GM12878 (cell line): ENCODE measurements around the gene GPR137B. TPM values are rescaled to one million over a fixed set of nuclear protein-coding genes. Genes with fewer than 3 reads are reported as not detected.
A peak's percentile ranks its signal among the peaks of the same experiment; 100 is the strongest.
"Not testable (repeated sequence)": the region's sequence is repeated elsewhere in the genome, so short reads cannot be mapped to it uniquely, and the experiment has no call there.

Experiments
- ATAC-seq: fragments of 200-7000 bp; cut with Tn5 transposase; 3 replicates; pipeline ENCODE4 v1.9.1; 2020; ENCODE audit warnings: mild to moderate bottlenecking, moderate library complexity
- BruUV-seq: library from RNA; stranded (reverse); fragments of 400-500 nt; replicated peaks from 2 replicates; lab custom pipeline; 2021; lab: Mats Ljungman, UMichigan
- CTCF ChIA-PET: fragments of 300-600 bp; sonication (Branson Sonifier 250); formaldehyde crosslinking; extraction: SDS; loops from one replicate; lab custom pipeline; 2021; ENCODE audit warnings: inconsistent platforms; lab: Yijun Ruan, JAX
- POLR2A ChIA-PET: fragments of 350-600 bp; formaldehyde crosslinking; extraction: SDS; loops from one replicate; lab custom pipeline; 2021; ENCODE audit warnings: inconsistent platforms; lab: Charles Lee
- RAD21 ChIA-PET: fragments of 300-600 bp; sonication (Branson Sonifier 250); formaldehyde crosslinking; loops from one replicate; lab custom pipeline; 2023; ENCODE audit warnings: antibody characterized with exemption; ENCODE audit not compliant: unreplicated experiment; lab: Charles Lee
- SMC1A ChIA-PET: fragments of 300-600 bp; sonication (Branson Sonifier 250); formaldehyde crosslinking; loops from one replicate; lab custom pipeline; 2023; ENCODE audit not compliant: unreplicated experiment, uncharacterized antibody; lab: Charles Lee
- DNase-seq: peaks from one replicate; pipeline ENCODE4 v3.0.0-alpha.2; 2011; ENCODE audit warnings: low read depth, low spot score
- FAIRE-seq: peaks from 3 replicates; lab custom pipeline; 2011; peaks lifted over from hg19 to GRCh38; lab: Jason Lieb, UNC
- H2AFZ ChIP-seq: 2 replicates; pipeline ENCODE4 v1.6.0; 2011; ENCODE audit warnings: low read depth, low read length, control low read depth; ENCODE audit not compliant: control insufficient read depth
- H3K27ac ChIP-seq: 2 replicates; pipeline ENCODE4 v1.5.1; 2011; ENCODE audit warnings: control low read depth; ENCODE audit not compliant: control insufficient read depth, insufficient read depth
- H3K27me3 ChIP-seq, 2 experiments: replicated peaks in 1 of 2; 2 replicates each; pipeline versions ENCODE4 v1.6.0 to v1.6.1; 2011; ENCODE audit warnings: low read length in 1 of 2; ENCODE audit not compliant: control insufficient read depth in 2 of 2, insufficient read depth in 2 of 2
- H3K36me3 ChIP-seq, 2 experiments: 2 replicates each; pipeline ENCODE4 v1.5.1; 2011; ENCODE audit warnings: low read length in 1 of 2; ENCODE audit not compliant: control insufficient read depth in 2 of 2, insufficient read depth in 2 of 2
- H3K4me1 ChIP-seq: 2 replicates; pipeline ENCODE4 v1.6.1; 2011; ENCODE audit warnings: mild to moderate bottlenecking, low read length, moderate library complexity, mixed read lengths; ENCODE audit not compliant: control insufficient read depth, insufficient read depth
- H3K4me2 ChIP-seq: 2 replicates; pipeline ENCODE4 v1.6.0; 2011; ENCODE audit warnings: control low read depth; ENCODE audit not compliant: control insufficient read depth, insufficient read depth
- H3K4me3 ChIP-seq: fragments of 200-600 bp; sonication (generic); 2 replicates; pipeline ENCODE4 v1.5.1; 2016
- H3K79me2 ChIP-seq: 2 replicates; pipeline ENCODE4 v1.6.0; 2011; ENCODE audit warnings: low read length; ENCODE audit not compliant: control insufficient read depth, insufficient read depth
- H3K9ac ChIP-seq: 2 replicates; pipeline ENCODE4 v1.8.0; 2011; ENCODE audit warnings: low read length, control low read depth, mixed read lengths; ENCODE audit not compliant: control insufficient read depth, insufficient read depth
- H3K9me3 ChIP-seq: replicated peaks from 3 replicates; pipeline ENCODE4 v1.5.1; 2011; ENCODE audit warnings: mild to moderate bottlenecking, low read length; ENCODE audit not compliant: control insufficient read depth, insufficient read depth
- H4K20me1 ChIP-seq: 2 replicates; pipeline ENCODE4 v1.6.0; 2011; ENCODE audit not compliant: control insufficient read depth, insufficient read depth
- CTCF ChIP-seq, 3 experiments: IDR thresholded peaks in 2 of 3; conservative IDR thresholded peaks in 1 of 3; 2 replicates each; pipeline ENCODE4 v1.5.1; 2011; ENCODE audit warnings: low read depth in 3 of 3, low read length in 3 of 3, mild to moderate bottlenecking in 3 of 3, control low read depth in 2 of 3, moderate library complexity in 2 of 3, inconsistent platforms in 1 of 3, mixed read lengths in 1 of 3; ENCODE audit not compliant: control insufficient read depth in 2 of 3, insufficient read depth in 1 of 3; ENCODE audit errors: extremely low read depth in 1 of 3
- DPF2 ChIP-seq: fragments of 450-650 bp; IDR thresholded peaks from 2 replicates; pipeline ENCODE4 v1.6.1; 2017; ENCODE audit warnings: mild to moderate bottlenecking
- IKZF1 ChIP-seq: fragments of 450-650 bp; conservative IDR thresholded peaks from 2 replicates; pipeline ENCODE4 v1.6.1; 2017; ENCODE audit warnings: antibody characterized with exemption, mild to moderate bottlenecking
- IKZF2 ChIP-seq, 2 experiments: fragments of 450-650 bp; IDR thresholded peaks; 2 replicates each; pipeline ENCODE4 v1.6.1; 2017; ENCODE audit warnings: mild to moderate bottlenecking in 2 of 2, moderate library complexity in 2 of 2
- MYB ChIP-seq: fragments of 150-350 bp; IDR thresholded peaks from 2 replicates; pipeline ENCODE4 v1.6.1; 2014; ENCODE audit warnings: mild to moderate bottlenecking, low read depth, low read length, borderline replicate concordance
- NFXL1 ChIP-seq: fragments of 450-650 bp; IDR thresholded peaks from 2 replicates; pipeline ENCODE4 v1.6.1; 2017; ENCODE audit warnings: antibody characterized with exemption, mild to moderate bottlenecking, borderline replicate concordance
- ZNF217 ChIP-seq: fragments of 450-650 bp; IDR thresholded peaks from 2 replicates; pipeline ENCODE4 v1.6.1; 2017; ENCODE audit warnings: antibody characterized with exemption, mild to moderate bottlenecking
- WGBS: methylation state at CpG from one replicate; pipeline ENCODE4 v1.1.6; 2016; ENCODE audit warnings: low lambda C conversion rate; ENCODE audit not compliant: insufficient replicate concordance, insufficient coverage; ENCODE audit errors: missing lambda C conversion rate; 5-methylcytosine and 5-hydroxymethylcytosine counted together
- in situ Hi-C: fragments of 300-500 bp; cut with MboI; formaldehyde crosslinking; loops from 9 replicates; pipeline ENCODE4 v1.14.3; 2018; ENCODE audit warnings: mixed read lengths
- intact Hi-C: fragments of 100-400 bp; cut with micrococcal nuclease; formaldehyde crosslinking; loops from one replicate; pipeline ENCODE4 v1.14.2; 2022; ENCODE audit not compliant: unreplicated experiment
- polyA plus RNA-seq, 11 experiments: library from polyadenylated mRNA; depleted of rRNA in 4 of 11; unstranded in 6 of 11; stranded (reverse) in 5 of 11; fragments of >200 nt; fragmentation: Nextera tagmentation in 4 of 11; fragmentation: Illumina TruSeq in 1 of 11; extraction: Ambion mirVana in 4 of 11; extraction: Trizol in 1 of 11; gene quantifications; 1 replicate in 1 of 11; 2 replicates in 10 of 11; pipeline versions ENCODE4 v1.2.1 to v1.2.3, GENCODE V29; 2011 to 2016; ENCODE audit warnings: inconsistent platforms in 2 of 11, missing spikeins in 2 of 11, low read depth in 1 of 11
- total RNA-seq, 4 experiments: library from RNA; depleted of rRNA in 3 of 4; stranded (reverse); fragments of >200 nt in 3 of 4; fragmentation: Illumina TruSeq in 1 of 4; extraction: Trizol in 1 of 4; gene quantifications; 2 replicates each; pipeline versions ENCODE4 v1.2.1 to v1.2.3, GENCODE V29; 2013 to 2021
- TF ChIP-seq, protein P1 (sequence below): IDR thresholded peaks from 2 replicates; pipeline ENCODE4 v1.6.1; 2012; ENCODE audit warnings: improper control_type of control experiment, low read depth, low read length; ENCODE audit not compliant: insufficient replicate concordance

GPR137B gene
- total and polyA plus RNA-seq, 10 of the 15 experiments (the other 5 are each of a cell fraction or from before 2014, with no cell fraction given) = 5.4 to 20.8 (median 12.5) TPM

DNA sequence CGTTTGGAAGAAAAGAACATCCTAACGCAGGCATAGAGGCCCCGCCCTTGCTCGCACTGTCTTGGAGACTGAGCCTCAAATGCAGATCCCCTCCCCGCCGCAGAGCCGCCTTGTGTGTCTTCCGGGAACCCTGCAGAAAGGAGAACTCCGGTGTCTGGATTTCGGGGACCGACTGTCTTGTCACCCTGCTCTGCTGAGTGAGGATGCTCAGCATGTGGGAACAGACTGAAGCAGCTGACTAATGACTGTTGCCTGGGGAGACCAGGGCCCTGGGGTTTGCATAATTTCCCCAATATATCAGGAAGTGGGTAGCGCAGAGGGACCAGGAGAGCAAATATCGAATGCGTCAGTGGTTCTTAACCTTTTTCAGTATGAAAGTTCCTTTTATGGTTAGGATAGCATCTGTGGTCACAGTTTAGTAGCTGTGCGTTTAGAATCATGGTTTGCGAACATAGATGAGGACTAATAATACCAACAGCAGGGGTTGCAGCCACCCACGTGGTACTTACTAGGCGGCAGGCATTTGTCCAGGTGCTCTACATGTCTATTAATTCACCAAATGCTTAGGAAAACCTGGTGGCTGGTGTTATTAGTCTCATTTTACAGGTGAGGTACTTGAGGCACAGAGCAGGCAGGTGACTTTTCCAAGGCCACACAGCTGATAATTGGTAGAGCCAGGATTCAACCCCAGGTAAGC lies 14.3 kb downstream of the GPR137B start (continued):
- TF ChIP-seq MYB = 0 out of 2 replicates have a peak, but pooled peaks have one; percentile 26
- TF ChIP-seq, protein P1, sequence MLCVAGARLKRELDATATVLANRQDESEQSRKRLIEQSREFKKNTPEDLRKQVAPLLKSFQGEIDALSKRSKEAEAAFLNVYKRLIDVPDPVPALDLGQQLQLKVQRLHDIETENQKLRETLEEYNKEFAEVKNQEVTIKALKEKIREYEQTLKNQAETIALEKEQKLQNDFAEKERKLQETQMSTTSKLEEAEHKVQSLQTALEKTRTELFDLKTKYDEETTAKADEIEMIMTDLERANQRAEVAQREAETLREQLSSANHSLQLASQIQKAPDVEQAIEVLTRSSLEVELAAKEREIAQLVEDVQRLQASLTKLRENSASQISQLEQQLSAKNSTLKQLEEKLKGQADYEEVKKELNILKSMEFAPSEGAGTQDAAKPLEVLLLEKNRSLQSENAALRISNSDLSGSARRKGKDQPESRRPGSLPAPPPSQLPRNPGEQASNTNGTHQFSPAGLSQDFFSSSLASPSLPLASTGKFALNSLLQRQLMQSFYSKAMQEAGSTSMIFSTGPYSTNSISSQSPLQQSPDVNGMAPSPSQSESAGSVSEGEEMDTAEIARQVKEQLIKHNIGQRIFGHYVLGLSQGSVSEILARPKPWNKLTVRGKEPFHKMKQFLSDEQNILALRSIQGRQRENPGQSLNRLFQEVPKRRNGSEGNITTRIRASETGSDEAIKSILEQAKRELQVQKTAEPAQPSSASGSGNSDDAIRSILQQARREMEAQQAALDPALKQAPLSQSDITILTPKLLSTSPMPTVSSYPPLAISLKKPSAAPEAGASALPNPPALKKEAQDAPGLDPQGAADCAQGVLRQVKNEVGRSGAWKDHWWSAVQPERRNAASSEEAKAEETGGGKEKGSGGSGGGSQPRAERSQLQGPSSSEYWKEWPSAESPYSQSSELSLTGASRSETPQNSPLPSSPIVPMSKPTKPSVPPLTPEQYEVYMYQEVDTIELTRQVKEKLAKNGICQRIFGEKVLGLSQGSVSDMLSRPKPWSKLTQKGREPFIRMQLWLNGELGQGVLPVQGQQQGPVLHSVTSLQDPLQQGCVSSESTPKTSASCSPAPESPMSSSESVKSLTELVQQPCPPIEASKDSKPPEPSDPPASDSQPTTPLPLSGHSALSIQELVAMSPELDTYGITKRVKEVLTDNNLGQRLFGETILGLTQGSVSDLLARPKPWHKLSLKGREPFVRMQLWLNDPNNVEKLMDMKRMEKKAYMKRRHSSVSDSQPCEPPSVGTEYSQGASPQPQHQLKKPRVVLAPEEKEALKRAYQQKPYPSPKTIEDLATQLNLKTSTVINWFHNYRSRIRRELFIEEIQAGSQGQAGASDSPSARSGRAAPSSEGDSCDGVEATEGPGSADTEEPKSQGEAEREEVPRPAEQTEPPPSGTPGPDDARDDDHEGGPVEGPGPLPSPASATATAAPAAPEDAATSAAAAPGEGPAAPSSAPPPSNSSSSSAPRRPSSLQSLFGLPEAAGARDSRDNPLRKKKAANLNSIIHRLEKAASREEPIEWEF = peak; percentile 71
- TF ChIP-seq NFXL1 = no peak

GRCh38 chr1:236158072-236158471 lies 15.7 kb downstream of the GPR137B start:
- ChIA-PET RAD21 (interaction anchor here (1.0 to 7.7 kb wide), 4 partner anchors 12 to 126 kb away, joined by 3 to 121 read pairs (median 22); partner anchors contain the start of gene GPR137B), SMC1A (interaction anchor here (0.9 to 7.6 kb wide), 9 partner anchors 12 to 157 kb away, joined by 3 to 95 read pairs (median 9); partner anchors contain the start of gene GPR137B), CTCF (interaction anchor here (0.6 to 6.6 kb wide), 7 partner anchors 12 to 127 kb away, joined by 3 to 56 read pairs (median 3); partner anchors contain the start of gene GPR137B), POLR2A (interaction anchor here (0.5 to 6.5 kb wide), 7 partner anchors 10 to 1760 kb away, joined by 4 to 64 read pairs (median 11); partner anchors contain the start of genes ERO1B and GPR137B)
- 0% methylated on average over 9 of the region's 9 CpGs for WGBS
- DNase-seq, BruUV-seq, ATAC-seq, intact Hi-C loops, H2AFZ ChIP-seq, FAIRE-seq, H3K36me3 ChIP-seq, H4K20me1 ChIP-seq, H3K27me3 ChIP-seq, H3K9ac ChIP-seq: not testable (repeated sequence)
- Histone ChIP-seq H3K9me3 (peaks cover 19% of the 10 kb centered on the region; the same call in 2 of the 3 replicates), H3K79me2 (peaks cover 47% of the 10 kb centered on the region), H3K4me1 (peaks cover 65% of the 10 kb centered on the region), H3K27ac (peak overlapping the region; percentile 99), H3K4me3 (peak overlapping the region; percentile 46; the same call in 1 of the 2 replicates), H3K4me2 (peak overlapping the region; percentile 90; the same call in 1 of the 2 replicates)
- in situ Hi-C loops = loop anchor here (10.0 kb wide), 1 partner anchor 273 kb away; no protein-coding TSS in a partner anchor
- TF ChIP-seq IKZF2 (IDR thresholded peaks at IDR 0.05) (peak in 1 of 2 experiments; percentile 33; a peak in 2 of 4 replicates), CTCF (IDR thresholded peaks at IDR 0.05 in 2 of 3, conservative IDR thresholded peaks at IDR 0.05 in 1 of 3; ENCODE audit: control insufficient read depth in 2 of 3, extremely low read depth in 1 of 3, insufficient read depth in 1 of 3, low read depth in 3 of 3, low read length in 3 of 3) (peak in 2 of 3 experiments; percentile 1 to 23; a peak in 2 of 6 replicates), DPF2 (peak; percentile 14; the same call in 1 of the 2 replicates), IKZF1 (peak; percentile 32; the same call in 1 of the 2 replicates), ZNF217 (0 out of 2 replicates have a peak, but pooled peaks have one; percentile 27)
